Naive B cell (primary cell): ENCODE results near the gene CDSN. TPM values are rescaled to one million over a fixed set of nuclear protein-coding genes. Genes with fewer than 3 reads are reported as not detected.

ENCODE experiments used
- ATAC-seq, 2 donors: fragments of 150-1000 bp; cut with Tn5 transposase; 2 replicates each; pipeline ENCODE4 v1.10.0; 2021; ENCODE audit warnings: low read depth in 2 of 2, mild to moderate bottlenecking in 2 of 2, moderate library complexity in 2 of 2
- DNase-seq: peaks from one replicate; pipeline ENCODE4 v3.0.0; 2022
- H3K27ac Mint-ChIP-seq, 6 donors: one replicate each; pipeline ENCODE4 v1.8.0; 2020 to 2022; ENCODE audit warnings: mild to moderate bottlenecking in 6 of 6, mixed read lengths in 6 of 6, moderate library complexity in 5 of 6, inconsistent platforms in 2 of 6
- H3K27me3 Mint-ChIP-seq, 3 donors: one replicate each; pipeline ENCODE4 v1.8.0; 2021 to 2022; ENCODE audit warnings: mixed read lengths in 3 of 3, mild to moderate bottlenecking in 1 of 3
- H3K36me3 Mint-ChIP-seq, 2 donors: one replicate each; pipeline ENCODE4 v1.8.0; 2020 to 2022; ENCODE audit warnings: mixed read lengths in 2 of 2, inconsistent platforms in 1 of 2, mild to moderate bottlenecking in 1 of 2
- H3K4me1 Mint-ChIP-seq, 3 donors: one replicate each; pipeline ENCODE4 v1.8.0; 2020 to 2022; ENCODE audit warnings: mixed read lengths in 3 of 3, inconsistent platforms in 1 of 3, mild to moderate bottlenecking in 1 of 3, moderate library complexity in 1 of 3
- H3K4me3 Mint-ChIP-seq, 8 donors: one replicate each; pipeline ENCODE4 v1.8.0; 2020 to 2022; ENCODE audit warnings: mild to moderate bottlenecking in 8 of 8, mixed read lengths in 8 of 8, moderate library complexity in 8 of 8, inconsistent platforms in 2 of 8
- H3K9me3 Mint-ChIP-seq, 7 donors: one replicate each; pipeline ENCODE4 v1.8.0; 2020 to 2022; ENCODE audit warnings: mixed read lengths in 7 of 7, mild to moderate bottlenecking in 5 of 7, inconsistent platforms in 2 of 7, moderate library complexity in 1 of 7
- polyA plus RNA-seq, 6 donors: library from polyadenylated mRNA; unstranded; fragments of 300-500 nt; fragmentation: Illumina TruSeq; gene quantifications; one replicate each; pipeline ENCODE4 v1.2.3, GENCODE V29; 2021; ENCODE audit warnings: low read depth in 6 of 6

Gene CDSN
- polyA plus RNA-seq, 6 donors from 2014 or later = not detected

- H3K27ac Mint-ChIP-seq = peak within 1 kb of the TSS; percentile 87 to 99 (median 92)
- H3K4me1 Mint-ChIP-seq = peaks cover 24 to 28% (median 26%) of the 10 kb centered on the region in 3 donors
- no peaks in the 10 kb centered on the region for H3K36me3 Mint-ChIP-seq
- ATAC-seq (peak; percentile 85 to 92), DNase-seq (peak; percentile 98)
- no peaks in the 10 kb centered on the region for H3K27me3 Mint-ChIP-seq
- H3K9me3 Mint-ChIP-seq = no peaks in the 10 kb centered on the region
- H3K4me3 Mint-ChIP-seq = peak within 1 kb of the TSS; percentile 88 to 99 (median 92)
Observed at GRCh38 chr6:31158140-31158862, 38.1 kb upstream of the CDSN start, which contains the start of gene TCF19. Gene TCF19, plus strand, starts transcription at chr6:31158589. Its CDS starts 881 bp downstream, at chr6:31159470.

- H3K9me3 Mint-ChIP-seq = no peaks in the 10 kb centered on the region
- H3K27me3 Mint-ChIP-seq = no peaks in the 10 kb centered on the region
- H3K36me3 Mint-ChIP-seq = no peaks in the 10 kb centered on the region
- DNase-seq (no peak), ATAC-seq (peak; percentile 20 to 30)
- H3K27ac Mint-ChIP-seq = peak within 1 kb of the TSS; percentile 87 to 99 (median 92)
- peaks cover 24 to 28% (median 26%) of the 10 kb centered on the region in 3 donors for H3K4me1 Mint-ChIP-seq
- H3K4me3 Mint-ChIP-seq = peak within 1 kb of the TSS; percentile 88 to 99 (median 92)
Observed at GRCh38 chr6:31157513-31158139, 37.4 kb upstream of the CDSN start, which contains the start of gene CCHCR1. Gene CCHCR1, minus strand, starts transcription at chr6:31157802. Its CDS starts 202 bp downstream, at chr6:31157600.

GRCh38 chr6:31156641-31157040 lies 36.4 kb upstream of the CDSN start:
- Mint-ChIP-seq H3K4me3 (peak overlapping the region in 6 of 8 donors; percentile 57 to 98 (median 88)), H3K36me3 (no peaks in the 10 kb centered on the region), H3K4me1 (peaks cover 24 to 28% (median 26%) of the 10 kb centered on the region in 3 donors), H3K27me3 (no peaks in the 10 kb centered on the region), H3K9me3 (no peaks in the 10 kb centered on the region), H3K27ac (peak overlapping the region in 1 of 6 donors; percentile 63)
- DNase-seq (no peak), ATAC-seq (no peak)

- Mint-ChIP-seq H3K4me1 (peaks cover 26 to 30% (median 28%) of the 10 kb centered on the region in 3 donors), H3K27me3 (no peaks in the 10 kb centered on the region), H3K36me3 (peaks cover 0 to 12% of the 10 kb centered on the region in 2 donors), H3K27ac (no peak overlapping the region), H3K9me3 (no peaks in the 10 kb centered on the region), H3K4me3 (no peak overlapping the region)
- DNase-seq (no peak), ATAC-seq (no peak)
Observed at GRCh38 chr6:31154436-31154835, 34.2 kb upstream of the CDSN start.

GRCh38 chr6:31152781-31153180 lies 32.5 kb upstream of the CDSN start:
- H3K4me1 Mint-ChIP-seq = peaks cover 16 to 23% (median 21%) of the 10 kb centered on the region in 3 donors
- H3K4me3 Mint-ChIP-seq = peak overlapping the region in 1 of 8 donors; percentile 15
- DNase-seq (no peak), ATAC-seq (no peak)
- H3K27ac Mint-ChIP-seq = peak overlapping the region in 2 of 6 donors; percentile 42 to 73
- no peaks in the 10 kb centered on the region for H3K27me3 Mint-ChIP-seq
- H3K36me3 Mint-ChIP-seq = peaks cover 0 to 12% of the 10 kb centered on the region in 2 donors
- no peaks in the 10 kb centered on the region for H3K9me3 Mint-ChIP-seq

- ATAC-seq (no peak), DNase-seq (no peak)
- Mint-ChIP-seq H3K4me1 (peaks cover 7 to 14% (median 13%) of the 10 kb centered on the region in 3 donors), H3K27ac (no peak overlapping the region), H3K27me3 (no peaks in the 10 kb centered on the region), H3K4me3 (no peak overlapping the region), H3K36me3 (peaks cover 0 to 14% of the 10 kb centered on the region in 2 donors), H3K9me3 (no peaks in the 10 kb centered on the region)
Observed at GRCh38 chr6:31149827-31150447, 29.7 kb upstream of the CDSN start.

- ATAC-seq (no peak), DNase-seq (no peak)
- Mint-ChIP-seq H3K27me3 (no peaks in the 10 kb centered on the region), H3K4me1 (peaks cover 4 to 12% (median 7%) of the 10 kb centered on the region in 3 donors), H3K9me3 (no peaks in the 10 kb centered on the region), H3K27ac (peak overlapping the region in 1 of 6 donors; percentile 56), H3K4me3 (no peak overlapping the region), H3K36me3 (peaks cover 0 to 6% of the 10 kb centered on the region in 2 donors)
Observed at GRCh38 chr6:31145386-31145785, 25.1 kb upstream of the CDSN start.

GRCh38 chr6:31144970-31145340 lies 24.7 kb upstream of the CDSN start:
- DNase-seq (no peak), ATAC-seq (no peak)
- H3K36me3 Mint-ChIP-seq = peaks cover 0 to 6% of the 10 kb centered on the region in 2 donors
- no peaks in the 10 kb centered on the region for H3K9me3 Mint-ChIP-seq
- no peak overlapping the region for H3K27ac Mint-ChIP-seq
- H3K4me1 Mint-ChIP-seq = peaks cover 4 to 12% (median 7%) of the 10 kb centered on the region in 3 donors
- no peaks in the 10 kb centered on the region for H3K27me3 Mint-ChIP-seq
- no peak overlapping the region for H3K4me3 Mint-ChIP-seq

GRCh38 chr6:31144296-31144969 lies 24.2 kb upstream of the CDSN start:
- Mint-ChIP-seq H3K36me3 (peaks cover 0 to 6% of the 10 kb centered on the region in 2 donors), H3K4me3 (no peak overlapping the region), H3K9me3 (no peaks in the 10 kb centered on the region), H3K27ac (no peak overlapping the region), H3K27me3 (no peaks in the 10 kb centered on the region), H3K4me1 (peaks cover 4 to 12% (median 7%) of the 10 kb centered on the region in 3 donors)
- ATAC-seq (no peak), DNase-seq (no peak)

- Mint-ChIP-seq H3K27me3 (no peaks in the 10 kb centered on the region), H3K36me3 (peaks cover 0 to 6% of the 10 kb centered on the region in 2 donors), H3K4me3 (no peak overlapping the region), H3K4me1 (peaks cover 2 to 9% (median 3%) of the 10 kb centered on the region in 3 donors), H3K9me3 (no peaks in the 10 kb centered on the region), H3K27ac (peak overlapping the region in 1 of 6 donors; percentile 28)
- no peak for ATAC-seq
- no peak for DNase-seq
Observed at GRCh38 chr6:31143148-31143547, 22.9 kb upstream of the CDSN start.

GRCh38 chr6:31142361-31142761 lies 22.1 kb upstream of the CDSN start:
- Mint-ChIP-seq H3K4me3 (no peak overlapping the region), H3K27ac (no peak overlapping the region), H3K27me3 (peaks cover 0 to 5% (median 4%) of the 10 kb centered on the region in 3 donors), H3K4me1 (peaks cover 4 to 9% (median 4%) of the 10 kb centered on the region in 3 donors), H3K9me3 (no peaks in the 10 kb centered on the region), H3K36me3 (peaks cover 0 to 6% of the 10 kb centered on the region in 2 donors)
- DNase-seq = no peak
- ATAC-seq = no peak

GRCh38 chr6:31140643-31141042 lies 20.4 kb upstream of the CDSN start:
- ATAC-seq (no peak), DNase-seq (no peak)
- H3K4me3 Mint-ChIP-seq = no peak overlapping the region
- no peak overlapping the region for H3K27ac Mint-ChIP-seq
- H3K27me3 Mint-ChIP-seq = peaks cover 0 to 8% (median 6%) of the 10 kb centered on the region in 3 donors
- peaks cover 0 to 6% of the 10 kb centered on the region in 2 donors for H3K36me3 Mint-ChIP-seq
- H3K9me3 Mint-ChIP-seq = no peaks in the 10 kb centered on the region
- peaks cover 5 to 8% (median 6%) of the 10 kb centered on the region in 3 donors for H3K4me1 Mint-ChIP-seq

GRCh38 chr6:31139599-31139998 lies 19.4 kb upstream of the CDSN start:
- Mint-ChIP-seq H3K4me1 (peaks cover 5 to 8% (median 6%) of the 10 kb centered on the region in 3 donors), H3K9me3 (no peaks in the 10 kb centered on the region), H3K4me3 (peak overlapping the region in 1 of 8 donors; percentile 29), H3K36me3 (peaks cover 0 to under 1% of the 10 kb centered on the region in 2 donors), H3K27me3 (peaks cover 0 to 8% (median 6%) of the 10 kb centered on the region in 3 donors), H3K27ac (peak overlapping the region in 1 of 6 donors; percentile 24)
- no peak for DNase-seq
- ATAC-seq = no peak
